NCI-H345 treated with DMSO at 0.1 percent for 48 hours (cell line): ENCODE data around the gene TMC6.
"Not testable (repeated sequence)": the region's sequence is repeated elsewhere in the genome, so short reads cannot be mapped to it uniquely, and the experiment has no call there.

ENCODE experiments used
- DNase-seq: peaks from one replicate; lab custom pipeline; 2025; ENCODE audit not compliant: unreplicated experiment; lab: John Stamatoyannopoulos, UW

The TMC6 gene

DNA sequence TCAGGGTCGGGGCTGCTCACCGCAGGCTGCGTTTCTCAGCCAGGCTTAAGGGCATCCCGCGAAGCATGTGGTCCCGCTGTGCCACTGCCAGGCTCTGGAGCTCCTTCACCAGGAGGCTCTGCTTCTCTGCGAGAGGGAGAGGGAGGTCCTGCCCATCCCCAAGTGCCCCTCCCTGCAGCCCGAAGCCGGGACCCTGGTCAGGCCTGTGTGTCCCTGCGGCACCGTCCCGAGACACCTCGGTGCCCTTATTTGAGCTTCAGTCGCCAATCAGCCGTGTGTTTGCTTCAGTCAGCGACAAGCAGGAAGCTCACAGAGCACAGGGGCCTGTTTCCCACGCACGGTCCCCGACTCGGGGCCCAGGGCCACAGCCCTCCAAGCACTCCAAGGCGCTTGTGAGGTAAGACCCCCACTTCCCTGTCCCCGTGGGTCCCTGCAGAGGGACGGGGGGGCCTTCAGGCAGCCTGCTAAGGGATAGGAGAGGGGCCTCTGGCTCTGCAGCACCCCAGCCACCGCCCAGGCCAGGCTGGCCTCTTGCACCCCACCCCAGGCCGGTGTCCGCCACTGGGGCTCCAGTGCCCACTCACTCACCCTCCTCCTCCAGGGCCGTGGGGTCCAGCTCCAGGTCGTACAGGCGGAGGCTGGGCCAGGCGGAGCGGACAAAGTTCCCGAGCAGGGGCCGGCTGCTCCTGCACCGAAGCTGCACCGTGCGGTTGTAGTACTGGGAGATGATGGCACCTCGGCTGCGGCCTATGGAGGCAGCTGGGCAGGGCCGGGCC lies 3.2 kb downstream of the TMC6 start:
- DNase-seq = no peak

DNA sequence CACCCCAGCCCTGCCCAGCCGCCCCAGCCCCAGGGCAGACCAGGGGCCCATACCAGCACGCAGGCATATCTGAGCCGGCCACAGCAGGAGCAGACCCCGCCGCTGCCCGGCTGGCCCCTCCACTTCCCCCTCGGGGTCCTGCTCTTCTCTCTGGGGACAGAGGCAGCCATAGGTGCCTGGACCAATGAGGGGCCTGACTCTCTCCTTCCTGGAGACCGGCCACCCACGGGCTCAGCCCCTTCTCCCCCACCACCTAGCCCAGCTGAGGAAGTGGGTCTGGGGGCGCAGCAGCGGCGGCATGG lies 3.8 kb downstream of the TMC6 start:
- DNase-seq = no peak

GRCh38 chr17:78124081-78124835 lies 4.3 kb downstream of the TMC6 start:
- DNase-seq = no peak

GRCh38 chr17:78123258-78123929 lies 5.2 kb downstream of the TMC6 start:
- DNase-seq = no peak

DNA sequence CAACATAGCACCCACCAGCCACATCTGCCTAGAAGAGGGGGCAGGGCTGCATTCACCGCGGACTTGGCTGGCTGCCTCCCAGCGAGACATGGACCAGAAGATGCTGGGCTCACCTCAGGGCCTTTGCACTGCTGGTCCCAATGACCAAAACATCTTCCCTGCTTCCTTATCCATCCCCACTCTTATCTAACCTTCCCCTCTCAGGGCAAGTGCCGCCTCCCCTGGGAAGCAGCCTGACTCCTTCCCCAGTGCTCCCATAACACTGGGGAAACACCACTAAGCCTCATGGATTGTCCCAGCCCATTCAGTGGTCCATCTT lies 5.7 kb downstream of the TMC6 start:
- DNase-seq = no peak

DNA sequence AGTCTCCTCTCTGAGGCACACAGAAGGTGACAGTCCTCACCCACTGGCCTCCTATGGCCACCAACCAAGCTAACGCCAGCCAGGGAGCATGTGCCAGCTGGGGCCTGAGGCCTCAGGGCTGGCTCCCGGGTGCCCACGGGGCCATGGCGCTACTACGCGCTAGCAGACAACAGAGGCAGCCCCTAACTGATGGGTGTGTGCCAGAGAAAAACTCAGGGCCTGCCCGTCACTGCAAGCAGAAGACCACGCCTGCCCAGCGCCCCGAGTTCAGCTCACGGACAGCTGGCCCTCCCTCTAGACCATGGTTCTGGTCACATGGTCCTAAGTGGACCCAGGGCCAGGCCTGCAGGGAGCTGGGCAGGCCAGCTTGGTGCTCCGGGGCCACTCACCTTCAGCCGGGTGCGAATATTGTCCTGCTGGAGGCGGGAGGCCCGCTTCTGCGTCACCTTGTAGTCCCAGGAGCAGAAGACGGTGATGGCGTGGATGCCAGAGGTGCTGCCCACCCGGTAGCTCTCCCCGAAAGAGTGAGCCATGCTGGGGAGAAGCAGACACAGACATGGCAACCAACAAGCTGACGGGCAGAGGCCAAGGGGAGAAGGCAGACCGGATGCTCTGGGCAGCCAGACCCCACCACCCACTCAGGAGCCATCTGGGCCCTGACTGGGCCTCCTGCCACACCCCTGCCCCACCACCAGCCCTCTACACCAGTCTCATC lies 6.2 kb downstream of the TMC6 start:
- DNase-seq = no peak

- DNase-seq = no peak
Observed at GRCh38 chr17:78121801-78122215, 6.7 kb downstream of the TMC6 start.

GRCh38 chr17:78120971-78121800 lies 7.4 kb downstream of the TMC6 start:
- DNase-seq = no peak

- DNase-seq = no peak
Observed at GRCh38 chr17:78120537-78120936, 8.0 kb downstream of the TMC6 start.

DNA sequence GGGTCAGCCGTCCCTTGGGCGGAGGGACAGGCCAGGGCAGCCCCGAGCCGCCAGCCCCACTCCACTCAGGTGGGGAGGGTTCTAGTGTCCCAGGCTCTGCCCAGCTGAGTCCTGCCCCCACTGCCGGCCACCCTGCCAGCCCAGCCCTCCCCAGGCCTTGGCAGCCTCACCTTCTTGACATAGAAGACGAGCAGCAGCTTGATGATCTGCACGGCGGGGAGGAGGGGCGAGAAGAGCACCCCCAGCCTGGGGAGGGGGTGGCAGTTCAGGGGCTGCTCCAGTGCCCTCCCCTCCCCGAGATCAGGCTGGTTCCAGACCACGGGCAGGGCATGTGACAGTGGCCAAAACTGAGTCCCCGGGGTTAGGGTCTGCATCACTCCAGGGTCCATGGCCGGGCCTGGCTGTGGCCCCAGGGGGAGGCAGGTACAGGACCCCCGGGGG lies 9.7 kb downstream of the TMC6 start:
- no peak for DNase-seq

GRCh38 chr17:78117027-78117981 lies 11.3 kb downstream of the TMC6 start:
- peak; percentile 55 for DNase-seq

DNA sequence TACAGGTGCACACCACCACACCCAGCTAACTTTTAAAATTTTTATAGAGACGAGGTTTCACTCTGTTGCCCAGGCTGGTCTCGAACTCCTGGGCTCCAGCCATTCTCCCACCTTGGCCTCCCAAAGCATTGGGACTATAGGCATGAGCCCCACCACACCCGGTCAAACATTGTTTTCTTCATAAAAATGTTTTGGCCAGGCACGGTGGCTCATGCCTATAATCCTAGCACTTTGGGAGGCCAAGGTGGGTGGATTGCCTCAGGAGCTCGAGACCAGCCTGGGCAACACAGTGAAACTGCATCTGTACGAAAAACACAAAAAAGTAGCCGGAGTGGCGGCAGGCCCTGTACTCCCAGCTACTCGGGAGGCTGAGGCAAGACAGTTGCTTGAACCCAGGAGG lies 12.1 kb downstream of the TMC6 start:
- no peak for DNase-seq

- DNase-seq = not testable (repeated sequence)
Observed at GRCh38 chr17:78115803-78116202, 12.8 kb downstream of the TMC6 start.

GRCh38 chr17:78114831-78115723 lies 13.5 kb downstream of the TMC6 start:
- no peak for DNase-seq

GRCh38 chr17:78113804-78114785 lies 14.5 kb downstream of the TMC6 start:
- DNase-seq = no peak

DNA sequence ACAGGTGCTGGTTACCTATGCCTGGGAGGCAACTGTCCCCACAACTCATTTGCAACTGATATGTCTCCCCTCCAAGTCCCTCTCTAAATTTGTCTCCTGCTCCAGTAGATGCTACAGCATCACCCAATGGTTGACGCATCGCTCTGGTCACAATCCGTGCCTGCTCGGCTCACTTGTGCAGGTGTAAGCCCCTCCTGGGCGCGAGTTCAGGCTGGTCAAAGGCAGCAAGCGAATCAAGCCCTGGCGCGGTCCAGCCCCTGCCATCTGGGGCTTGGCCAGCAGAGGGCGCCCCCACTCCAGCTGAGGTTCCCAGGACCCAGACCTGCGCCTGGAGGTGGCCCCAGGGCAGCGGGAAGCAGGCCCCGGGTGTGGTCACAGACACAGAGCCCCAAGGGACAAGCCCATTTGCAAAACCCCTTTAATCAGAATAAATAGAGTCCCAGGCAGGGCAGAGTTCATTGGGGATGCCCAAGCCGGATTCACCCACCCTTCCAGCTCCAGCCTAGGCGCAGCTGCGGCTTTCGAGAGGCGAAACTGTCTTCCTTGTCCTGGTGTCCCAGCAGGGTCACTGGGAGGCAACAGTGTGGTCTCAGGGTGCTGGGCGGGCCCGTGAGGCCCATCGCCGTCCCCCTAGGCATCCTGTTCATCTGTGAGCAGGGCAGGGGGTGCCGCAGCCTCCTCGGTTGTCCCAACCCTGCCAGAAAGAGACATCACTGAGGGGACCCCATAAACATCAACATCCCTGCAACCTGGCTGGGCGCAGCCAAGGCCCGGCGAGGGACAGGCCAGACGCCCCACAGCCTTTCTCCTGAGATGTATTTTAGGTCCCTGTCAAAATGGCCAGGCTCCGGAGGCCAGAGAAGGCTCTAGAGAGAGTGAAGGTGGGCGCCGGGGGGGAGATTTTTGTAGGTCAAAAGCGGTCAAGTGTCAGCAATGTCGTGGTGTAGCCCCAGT lies 15.8 kb downstream of the TMC6 start:
- peak; percentile 34 for DNase-seq
